NCI-H1105 treated with DMSO at 0.1 percent for 48 hours (cell line): Measurements from ENCODE around the gene TRIM63.

ENCODE experiments used
- DNase-seq: peaks from one replicate; lab custom pipeline; 2025; lab: John Stamatoyannopoulos, UW

The TRIM63 gene

DNA sequence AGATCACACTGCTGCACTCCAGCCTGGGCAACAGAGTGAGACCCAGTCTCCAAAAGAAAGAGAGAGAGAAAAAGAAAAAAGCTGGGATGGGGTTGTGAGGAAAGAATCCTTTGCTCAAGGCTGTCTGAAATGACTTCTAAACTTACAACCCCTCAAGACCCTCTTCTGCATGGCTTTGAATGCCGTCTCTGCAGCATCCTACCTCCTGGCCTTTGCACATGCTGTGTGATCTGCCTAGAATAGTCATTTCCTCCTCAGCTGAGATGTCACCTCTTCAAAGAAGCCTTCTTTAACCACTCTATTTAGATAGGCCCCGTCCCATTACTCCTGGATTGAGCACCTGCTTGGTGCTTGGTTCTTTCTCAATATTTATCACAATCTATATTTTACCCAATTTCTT is 17.4 kb upstream of the TRIM63 start:
- DNase-seq, result no peak

DNA sequence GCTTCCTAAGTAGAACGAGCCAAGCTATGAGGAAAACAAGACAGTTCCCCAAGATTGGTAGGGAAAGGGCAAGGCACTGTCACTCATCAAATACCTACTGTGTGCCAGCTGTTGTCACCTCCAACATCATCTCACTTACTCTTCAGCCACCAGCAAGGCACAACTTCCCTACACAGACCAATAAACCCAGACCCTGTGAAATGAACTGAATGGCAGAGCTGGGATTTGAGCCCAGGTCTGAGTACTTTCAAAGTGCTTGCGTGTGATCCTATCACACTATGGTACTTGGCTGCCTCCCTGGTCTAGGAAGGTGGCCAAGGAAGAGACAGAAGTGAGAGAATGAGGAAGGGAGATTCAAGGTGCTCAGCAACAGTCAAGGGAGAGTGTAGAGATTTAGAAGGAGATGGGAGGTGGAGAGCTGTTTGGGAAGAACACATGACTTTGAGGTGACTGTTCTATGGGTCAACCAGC is 16.7 kb upstream of the TRIM63 start:
- DNase-seq, result no peak

DNA sequence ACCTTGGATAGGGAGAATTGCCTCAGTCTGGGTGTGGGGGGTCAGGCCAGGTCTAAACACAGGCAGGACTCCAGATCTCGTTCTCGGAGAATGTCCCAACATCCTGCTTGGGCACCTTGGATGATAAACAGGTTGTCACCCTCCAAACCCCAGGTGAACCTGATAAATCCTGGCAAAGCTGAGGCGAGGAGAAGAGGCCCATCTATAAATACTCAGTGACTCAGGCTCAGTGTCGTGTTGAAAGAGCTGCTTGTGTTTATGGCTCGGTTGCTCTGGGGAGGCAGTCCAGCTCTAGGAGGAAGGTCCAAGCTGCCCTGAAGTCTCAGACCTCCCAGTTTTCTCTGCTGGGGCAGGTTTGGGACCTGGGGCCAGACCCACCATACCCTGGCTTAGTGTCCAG is 15.8 kb upstream of the TRIM63 start:
- no peak for DNase-seq

DNA sequence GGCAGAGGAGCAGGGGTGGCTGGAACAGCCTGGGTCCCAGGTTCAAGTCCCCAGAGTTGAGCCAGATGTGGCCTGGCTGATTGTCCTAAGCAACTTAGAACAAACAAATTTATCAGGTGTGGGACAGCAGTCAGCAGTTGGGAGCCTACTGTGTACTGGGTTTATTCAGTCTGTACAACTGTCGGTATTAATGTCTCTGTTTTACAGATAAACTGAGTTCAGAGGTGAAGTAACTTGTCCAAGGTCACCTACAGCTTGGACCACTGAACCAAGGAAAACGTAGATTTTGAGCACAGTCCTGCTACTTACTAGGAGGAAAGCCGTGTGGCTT is 14.6 kb upstream of the TRIM63 start:
- no peak for DNase-seq

DNA sequence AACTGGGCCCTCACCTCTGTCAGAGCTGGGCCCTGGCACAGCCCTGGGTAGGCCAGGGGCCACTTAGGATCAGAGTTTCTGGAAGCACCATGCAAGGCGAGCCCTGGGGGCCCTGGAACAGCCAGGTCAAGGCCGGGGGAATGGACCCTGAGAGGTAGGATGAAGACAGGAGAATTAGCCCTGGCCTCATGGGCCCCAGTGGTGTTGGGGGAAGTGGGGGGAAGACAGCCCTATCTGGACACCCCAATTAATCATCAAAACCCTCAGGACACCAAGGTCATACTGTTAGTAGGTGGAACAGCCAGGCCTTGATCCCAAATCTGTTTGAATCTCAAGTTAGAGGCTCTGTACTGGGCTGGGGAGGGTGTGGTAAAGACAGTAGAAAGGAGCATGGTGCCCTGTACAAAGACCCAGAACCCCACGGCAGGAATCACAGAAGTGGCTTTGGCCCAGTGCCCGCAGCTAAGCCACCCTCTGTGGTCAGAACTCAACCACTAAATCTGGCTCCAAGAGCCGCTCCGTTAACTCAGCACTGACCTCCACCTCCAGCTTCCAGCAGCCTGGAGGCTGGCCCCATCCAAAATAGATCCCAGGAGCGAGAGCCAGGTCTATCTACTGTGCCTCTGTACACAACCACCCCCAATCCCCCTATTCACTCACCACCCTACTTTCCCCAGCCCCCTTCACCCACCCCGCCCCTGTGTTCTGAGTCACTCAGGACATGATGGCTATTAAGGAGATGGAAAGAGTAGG is 14.0 kb upstream of the TRIM63 start:
- DNase-seq, result no peak

DNA sequence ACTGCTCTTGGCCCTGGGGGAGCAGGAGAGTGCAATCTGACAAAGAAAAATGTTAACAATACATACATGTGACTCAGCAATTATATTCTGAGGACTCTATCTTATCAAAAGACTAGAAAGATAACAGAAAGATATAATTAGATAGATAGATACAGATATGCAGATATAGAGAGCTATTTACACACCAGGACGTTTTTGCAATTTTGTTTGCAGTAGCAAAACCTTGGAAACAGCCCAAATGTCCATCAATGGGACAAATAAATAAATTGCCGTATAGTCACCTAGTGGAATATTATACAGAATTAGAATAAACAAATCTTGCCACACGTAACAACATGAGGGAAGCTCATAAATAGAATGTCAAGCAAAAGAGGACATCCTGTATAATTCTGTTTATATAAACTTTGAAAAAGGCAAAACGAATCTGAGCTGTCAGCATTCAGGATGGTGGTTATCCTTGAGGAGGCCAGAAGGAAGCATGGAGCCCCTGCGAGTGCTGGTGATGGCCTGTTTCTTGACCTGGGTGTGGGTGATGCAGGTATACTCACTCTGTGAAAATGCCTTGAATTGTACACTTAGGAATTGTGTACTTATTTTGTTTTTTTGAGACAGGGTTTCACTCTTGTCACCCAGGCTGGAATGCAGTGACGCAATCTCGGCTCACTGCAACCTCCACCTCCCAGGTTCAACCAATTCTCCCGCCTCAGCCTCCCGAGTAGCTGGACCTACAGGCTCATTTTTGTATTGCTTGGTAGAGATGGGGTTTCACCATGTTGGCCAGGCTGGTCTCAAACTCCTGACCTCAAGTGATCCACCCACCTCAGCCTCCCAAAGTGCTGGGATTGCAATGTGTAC is 12.8 kb upstream of the TRIM63 start:
- DNase-seq, result no peak

DNA sequence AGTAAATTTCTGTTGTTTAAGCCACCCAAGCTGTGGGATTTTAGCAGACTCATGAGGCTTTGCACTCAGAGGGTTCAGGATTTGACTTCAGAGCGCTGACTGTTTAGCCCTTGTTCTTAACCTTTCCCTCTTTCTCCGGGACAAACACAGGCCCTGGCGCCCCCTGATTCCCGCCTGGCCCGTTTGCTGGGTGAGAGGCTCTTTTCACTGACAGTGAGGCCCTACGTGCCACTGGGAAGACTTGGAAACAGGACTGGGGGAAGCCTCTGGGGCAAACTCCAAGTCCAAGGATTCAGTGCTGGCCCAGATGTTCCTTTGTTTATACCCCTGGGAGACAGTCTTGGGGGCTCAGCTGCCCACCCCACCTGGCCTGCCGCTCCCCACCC is 11.7 kb upstream of the TRIM63 start:
- DNase-seq, result no peak

DNA sequence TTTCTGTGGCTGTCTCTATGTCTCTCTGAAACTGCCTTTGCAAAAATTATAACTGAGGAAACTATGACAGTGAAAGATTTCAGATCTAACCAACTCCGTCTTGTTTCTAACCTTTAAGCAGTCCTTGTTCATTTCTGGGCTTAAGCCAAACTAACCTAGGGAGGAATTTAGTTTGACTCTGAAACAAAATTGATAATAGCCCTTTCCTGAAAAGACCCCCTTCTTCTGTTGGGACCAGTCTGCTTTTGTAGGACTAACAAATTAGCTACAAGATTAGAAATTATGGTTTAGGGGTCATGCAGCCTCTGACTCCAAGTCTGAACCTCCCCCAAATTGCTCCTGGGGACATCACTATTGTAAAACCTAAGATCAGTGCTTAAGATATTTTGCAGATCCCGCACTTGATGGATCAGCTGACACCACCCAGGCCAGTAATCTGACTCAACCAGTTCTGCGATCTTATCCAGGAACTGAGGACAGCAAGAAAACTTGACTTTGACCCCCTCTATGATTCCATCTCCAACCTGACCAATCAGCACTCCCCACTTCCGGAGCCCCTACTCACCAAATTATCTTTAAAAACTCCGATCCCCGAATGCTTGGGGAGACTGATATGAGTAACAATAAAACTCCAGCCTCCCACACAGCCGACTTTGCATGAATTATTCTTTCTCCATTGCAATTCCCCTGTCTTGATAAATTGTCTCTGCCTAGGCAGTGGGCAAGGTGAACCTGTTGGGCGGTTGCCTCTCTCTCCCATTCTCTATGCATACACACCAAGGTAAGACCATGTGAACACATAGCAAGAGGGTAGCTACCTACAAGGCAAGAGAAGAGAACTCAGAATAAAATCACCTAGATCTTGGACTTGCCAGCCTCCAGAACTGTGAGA is 11.1 kb upstream of the TRIM63 start:
- no peak for DNase-seq

DNA sequence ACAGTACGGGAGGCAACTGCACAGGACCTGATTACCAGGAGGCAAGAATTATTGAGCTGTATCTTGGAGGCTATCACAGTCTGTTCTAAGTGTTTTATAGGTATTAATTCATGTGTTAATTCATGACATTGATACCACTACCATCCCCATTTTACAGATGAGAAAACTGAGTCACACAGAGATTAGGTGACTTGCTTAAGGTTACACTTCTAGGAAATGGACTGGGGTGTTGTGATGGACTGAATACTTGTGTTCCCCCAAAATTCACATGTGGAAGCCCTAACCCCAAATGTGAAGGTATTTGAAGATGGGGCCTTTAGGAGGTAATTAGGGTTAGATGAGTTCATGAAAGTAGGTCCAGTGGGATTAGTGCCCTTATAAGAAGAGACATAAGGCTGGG is 10.1 kb upstream of the TRIM63 start:
- no peak for DNase-seq

DNA sequence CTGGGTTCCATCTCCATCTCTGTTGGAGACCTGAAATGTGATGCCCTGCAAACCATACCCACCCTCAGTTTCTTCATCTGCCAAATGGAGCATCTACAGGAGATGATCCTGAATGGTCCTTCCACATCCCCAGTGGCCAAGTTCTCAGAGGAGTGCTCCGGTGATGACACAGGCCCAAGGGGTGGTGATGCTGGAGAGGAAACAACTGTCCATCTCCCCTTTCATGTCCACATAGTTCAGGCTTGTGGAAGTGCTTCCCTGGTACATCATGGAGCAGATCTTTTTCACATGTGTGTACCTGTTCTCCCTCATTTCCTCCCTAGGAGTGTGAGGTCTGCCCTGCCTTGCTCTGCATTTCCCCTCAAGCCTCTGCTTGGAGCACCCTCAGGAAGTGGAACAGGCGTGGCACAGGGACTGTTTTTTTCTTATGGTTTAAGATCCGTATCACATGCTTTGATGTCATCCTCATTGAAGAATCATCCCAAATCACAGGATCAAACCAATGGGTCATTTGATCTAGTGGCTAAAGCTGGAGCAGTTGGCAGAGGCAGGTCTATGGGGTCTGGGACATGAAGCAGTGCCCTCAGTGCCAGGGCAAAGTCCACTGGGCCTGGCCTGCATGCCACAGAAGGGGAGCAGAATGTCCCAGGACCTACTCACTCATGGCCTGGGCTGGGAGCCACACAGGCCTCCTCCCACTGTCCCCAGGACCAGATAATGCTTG is 8.2 kb upstream of the TRIM63 start:
- DNase-seq, result no peak

DNA sequence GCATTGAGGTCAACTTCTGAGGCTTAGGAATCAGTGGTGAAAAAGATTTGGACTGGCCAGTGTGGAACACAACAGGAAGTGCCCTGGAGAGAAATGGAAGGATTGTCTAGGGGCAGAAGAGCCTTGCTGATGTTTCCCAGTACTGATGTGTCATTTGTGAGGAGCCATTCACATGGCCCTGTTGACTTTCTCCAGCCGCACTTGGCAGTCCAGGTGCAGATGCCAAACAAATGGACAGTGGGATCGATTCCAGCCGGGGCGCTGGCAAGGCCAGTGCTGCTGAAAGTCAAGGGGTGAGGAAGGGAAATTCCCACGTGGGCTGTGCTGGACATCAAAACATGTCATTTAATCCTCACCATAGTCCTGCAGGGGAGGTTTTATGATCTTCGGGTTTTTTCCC is 4.9 kb upstream of the TRIM63 start:
- no peak for DNase-seq

DNA sequence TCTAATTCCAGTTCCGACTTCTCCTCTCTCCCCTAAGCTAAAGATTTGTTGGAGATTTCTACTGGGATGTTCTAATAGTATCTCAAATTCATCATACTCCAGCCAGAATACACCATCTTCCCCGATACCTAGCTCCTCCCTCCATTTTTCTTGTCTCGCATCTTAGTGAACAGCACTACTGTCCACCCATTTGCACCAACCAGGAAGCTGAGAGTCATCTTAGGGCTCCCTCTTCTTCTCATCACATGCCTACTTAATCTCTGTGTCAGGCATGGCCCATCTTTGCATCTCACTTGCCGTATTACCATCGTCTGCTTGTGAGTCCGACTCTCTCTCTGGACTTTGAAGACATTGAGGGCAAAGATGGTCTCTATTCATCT is 3.5 kb upstream of the TRIM63 start:
- no peak for DNase-seq

DNA sequence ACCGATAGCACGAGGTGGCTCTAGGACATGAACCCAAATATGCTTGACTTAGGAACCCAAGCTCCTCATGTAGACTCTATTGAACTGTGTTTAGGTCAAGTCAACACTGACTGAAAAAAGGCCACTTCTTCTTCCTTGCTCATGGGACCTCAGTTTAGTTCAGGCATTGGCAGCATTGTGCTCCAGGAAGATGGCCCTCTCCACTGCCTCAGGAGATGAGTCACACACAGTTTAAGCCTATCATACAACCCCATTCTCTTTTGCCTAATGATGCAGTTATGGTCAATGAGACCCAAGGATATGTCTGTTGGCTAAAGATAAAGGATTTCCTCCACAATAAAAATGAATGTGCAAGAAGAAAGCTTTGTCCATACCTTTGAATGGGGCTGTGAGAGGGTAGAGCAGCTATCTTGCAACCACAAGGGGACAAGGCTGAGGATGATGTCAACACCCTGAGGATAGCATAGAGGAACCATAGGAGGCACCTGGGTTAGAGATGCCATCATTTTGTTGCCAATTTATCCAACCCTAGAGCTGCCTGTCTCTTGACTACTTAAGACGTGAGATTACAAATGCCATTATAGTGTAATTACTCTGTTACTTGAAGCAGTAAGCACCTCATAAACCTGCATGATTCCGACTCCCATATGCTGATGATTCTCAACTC is 3.0 kb upstream of the TRIM63 start:
- no peak for DNase-seq

DNA sequence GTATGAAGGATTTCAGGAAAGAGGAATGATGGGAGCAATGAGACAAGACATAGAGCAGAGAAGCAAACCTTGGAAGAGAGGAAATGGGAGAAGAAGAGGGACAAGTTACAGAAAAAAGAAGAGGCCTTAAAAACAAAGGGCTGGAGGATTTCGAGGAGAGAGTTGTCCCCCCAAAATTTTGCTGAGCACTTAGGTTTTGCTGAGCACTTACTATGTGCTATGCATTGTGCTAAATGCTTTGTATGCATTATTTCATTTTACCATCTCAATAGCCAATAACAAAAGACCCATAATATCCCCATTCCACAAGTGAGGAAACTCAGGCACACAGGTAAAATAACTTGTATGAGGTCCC is 2.5 kb upstream of the TRIM63 start:
- no peak for DNase-seq

DNA sequence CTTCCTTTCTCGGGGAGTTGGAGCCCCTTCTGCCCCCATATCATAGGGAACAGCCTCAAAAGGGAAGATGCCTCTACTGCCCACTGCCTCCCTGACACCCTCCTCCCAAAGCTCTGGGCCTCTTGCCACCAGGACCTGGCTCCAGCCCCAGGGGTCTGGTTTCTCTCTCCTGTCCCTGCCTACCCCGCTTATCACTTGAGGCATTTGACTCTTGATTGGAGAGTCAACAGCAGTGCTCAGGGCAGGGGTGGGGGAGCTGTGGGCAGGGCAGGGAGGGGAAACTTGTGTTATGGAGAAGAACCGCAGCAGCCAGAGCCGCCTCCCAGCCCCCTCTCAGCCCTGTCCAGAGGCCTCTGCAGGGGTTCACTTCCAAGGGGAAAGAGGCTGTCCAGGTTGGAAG is 573 bp downstream of the TRIM63 start:
- DNase-seq, result no peak

DNA sequence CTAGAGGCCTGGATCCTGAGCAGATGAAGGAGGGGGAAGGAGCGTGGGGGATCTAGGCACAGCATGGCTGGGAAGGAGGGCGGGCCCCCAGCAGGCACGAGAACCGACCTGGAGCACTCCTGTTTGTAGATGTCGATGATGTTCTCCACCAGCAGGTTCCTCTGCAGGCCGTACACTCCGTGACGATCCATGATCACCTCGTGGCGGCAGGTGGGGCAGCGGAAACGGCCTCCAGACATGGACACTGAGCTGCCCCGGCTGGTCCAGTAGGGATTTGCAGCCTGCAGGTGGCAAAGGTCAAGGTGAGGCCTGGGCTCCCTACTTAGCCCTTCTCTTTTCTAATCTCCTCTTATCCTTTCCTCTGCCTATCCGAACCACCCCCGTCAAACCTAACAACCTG is 1.3 kb downstream of the TRIM63 start:
- DNase-seq, result no peak

DNA sequence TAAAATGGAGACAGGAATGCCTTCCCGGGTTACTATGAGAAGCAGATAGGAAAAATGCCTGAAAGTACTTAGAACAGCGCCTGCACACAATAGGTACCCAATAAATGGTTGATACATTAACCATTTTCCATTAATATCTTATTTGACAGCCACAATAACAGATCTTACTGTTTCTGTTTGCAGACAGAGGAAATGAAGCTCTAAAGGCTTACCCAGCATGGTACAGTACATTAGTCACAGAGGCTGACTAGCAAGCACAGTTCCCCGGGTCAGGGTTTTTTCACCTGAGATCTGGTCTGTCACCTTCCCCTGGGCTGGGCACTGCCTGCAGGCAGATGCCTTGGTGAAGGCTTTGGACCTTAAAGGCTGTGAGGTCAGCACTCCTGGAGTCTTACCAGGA is 2.9 kb downstream of the TRIM63 start:
- no peak for DNase-seq

DNA sequence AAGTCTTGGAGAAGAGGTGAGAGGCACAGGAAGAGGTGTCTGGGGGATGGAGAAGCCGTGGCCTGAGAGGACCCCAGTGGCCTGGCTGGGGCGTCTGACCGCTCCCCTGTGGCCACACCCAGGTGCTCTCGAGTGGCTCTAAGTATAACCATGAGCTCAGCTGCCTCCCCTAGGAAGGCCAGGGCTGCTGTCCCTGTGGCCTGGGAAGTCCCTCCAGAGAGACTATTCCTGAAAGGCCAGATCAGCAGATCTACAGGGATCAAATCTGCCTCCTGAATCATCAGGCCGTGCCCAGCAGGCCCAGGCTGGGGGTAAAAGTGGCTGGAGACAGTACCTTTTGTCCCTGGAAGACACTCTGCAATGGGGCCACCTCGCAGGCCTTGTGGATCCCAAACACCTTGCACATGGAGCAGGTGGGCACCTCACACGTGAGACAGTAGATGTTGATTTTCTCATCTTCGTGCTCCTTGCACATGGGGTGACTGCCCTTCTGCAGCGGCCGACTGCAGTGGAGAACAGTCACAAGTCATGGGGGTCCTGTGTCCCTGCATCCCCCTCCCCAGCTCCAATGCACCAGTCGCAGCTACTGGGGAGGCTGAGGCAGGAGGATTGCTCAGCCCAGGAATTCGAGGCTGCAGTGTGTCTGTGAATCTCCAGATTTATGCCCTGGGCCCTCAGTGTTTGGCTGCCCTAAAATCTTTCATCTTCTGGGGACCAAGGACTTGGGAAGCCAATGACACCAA is 6.4 kb downstream of the TRIM63 start:
- DNase-seq, result no peak

DNA sequence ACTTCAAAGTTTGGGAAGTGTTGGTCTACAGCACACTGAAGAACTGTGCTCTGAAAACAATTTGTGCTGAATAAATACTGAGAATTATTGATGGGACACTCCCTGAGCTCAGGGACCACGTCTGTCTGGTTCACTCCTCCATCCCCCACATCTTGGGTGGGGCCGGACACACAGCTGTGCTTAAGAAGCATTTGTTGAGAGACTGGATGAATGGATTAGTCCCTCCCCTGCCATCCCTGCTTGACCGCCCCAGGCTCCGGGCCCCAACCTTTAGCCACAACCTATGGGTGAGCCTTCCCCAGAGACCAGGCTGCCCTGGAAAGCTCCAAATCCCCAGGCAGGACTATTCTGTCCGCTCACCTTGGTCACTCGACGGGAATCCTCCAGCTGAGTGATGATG is 7.5 kb downstream of the TRIM63 start:
- no peak for DNase-seq

DNA sequence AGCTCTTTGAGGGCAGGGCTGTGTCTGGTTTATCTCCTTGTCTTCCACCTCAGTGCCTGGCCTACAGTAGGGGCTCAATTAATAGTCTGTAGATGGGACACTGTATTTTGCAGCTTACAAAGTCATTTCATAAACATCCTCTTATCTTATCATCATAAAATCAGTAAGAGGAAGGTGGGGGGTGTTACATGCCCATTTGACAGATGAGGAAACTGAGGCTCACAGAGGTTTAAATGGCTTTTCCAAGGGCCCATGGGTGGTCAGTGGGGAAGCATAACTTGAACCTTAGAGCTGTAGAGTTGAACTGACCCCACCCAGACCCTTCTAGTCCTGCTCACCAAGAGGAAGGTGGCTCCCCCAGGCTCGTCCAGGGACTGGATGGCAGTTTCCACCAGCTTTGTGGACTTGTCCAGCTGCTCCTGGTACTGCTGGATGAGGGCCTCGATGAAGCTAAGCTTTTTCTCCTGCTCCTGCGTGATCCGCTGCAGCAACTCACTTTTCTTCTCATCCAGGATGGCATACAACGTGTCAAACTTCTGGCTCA is 9.3 kb downstream of the TRIM63 start:
- no peak for DNase-seq

DNA sequence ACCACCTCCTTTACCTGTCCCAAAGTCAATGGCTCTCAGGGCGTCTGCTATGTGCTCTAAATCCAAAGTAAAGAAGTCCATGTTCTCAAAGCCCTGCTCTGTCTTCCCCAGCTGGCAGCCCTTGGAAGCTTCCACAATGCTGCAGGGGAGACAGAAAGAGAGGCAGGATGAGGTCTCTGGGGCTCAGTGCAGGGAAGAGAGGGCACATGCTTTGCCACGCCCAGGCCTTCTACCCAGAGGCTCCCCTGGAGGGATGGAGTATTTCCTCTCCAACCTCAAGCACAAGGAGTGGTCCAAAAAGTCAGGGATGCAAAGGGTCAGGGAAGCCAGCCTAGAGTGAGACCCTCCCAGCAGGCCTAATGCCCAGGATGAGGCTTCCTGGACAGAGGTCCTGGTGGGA is 10.2 kb downstream of the TRIM63 start:
- DNase-seq, result no peak
